Measurements from ENCODE around the gene SAMD14.

SAMD14 gene

DNA sequence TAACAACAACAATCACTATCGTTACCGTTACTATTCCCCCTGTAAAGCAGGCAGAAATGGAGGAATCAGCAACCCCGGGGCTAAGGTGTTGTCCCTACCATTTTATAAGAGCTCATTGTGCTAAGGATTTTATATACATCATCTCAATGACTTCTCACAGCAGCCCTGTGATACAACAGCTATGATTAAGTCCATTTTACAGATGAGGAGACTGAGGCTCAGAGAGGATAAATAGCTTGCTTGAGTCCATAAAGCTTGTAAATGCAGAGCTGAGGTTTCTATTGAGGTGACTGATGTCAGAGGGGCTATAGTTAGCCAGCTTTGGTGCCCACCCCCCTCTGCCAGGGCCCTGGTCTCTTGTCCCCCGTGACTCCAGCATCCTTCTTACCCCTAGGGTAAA lies 51.5 kb downstream of the SAMD14 start:
- DNase-seq (ENCODE audit: low read depth) = no peak
- TF ChIP-seq, protein P1, sequence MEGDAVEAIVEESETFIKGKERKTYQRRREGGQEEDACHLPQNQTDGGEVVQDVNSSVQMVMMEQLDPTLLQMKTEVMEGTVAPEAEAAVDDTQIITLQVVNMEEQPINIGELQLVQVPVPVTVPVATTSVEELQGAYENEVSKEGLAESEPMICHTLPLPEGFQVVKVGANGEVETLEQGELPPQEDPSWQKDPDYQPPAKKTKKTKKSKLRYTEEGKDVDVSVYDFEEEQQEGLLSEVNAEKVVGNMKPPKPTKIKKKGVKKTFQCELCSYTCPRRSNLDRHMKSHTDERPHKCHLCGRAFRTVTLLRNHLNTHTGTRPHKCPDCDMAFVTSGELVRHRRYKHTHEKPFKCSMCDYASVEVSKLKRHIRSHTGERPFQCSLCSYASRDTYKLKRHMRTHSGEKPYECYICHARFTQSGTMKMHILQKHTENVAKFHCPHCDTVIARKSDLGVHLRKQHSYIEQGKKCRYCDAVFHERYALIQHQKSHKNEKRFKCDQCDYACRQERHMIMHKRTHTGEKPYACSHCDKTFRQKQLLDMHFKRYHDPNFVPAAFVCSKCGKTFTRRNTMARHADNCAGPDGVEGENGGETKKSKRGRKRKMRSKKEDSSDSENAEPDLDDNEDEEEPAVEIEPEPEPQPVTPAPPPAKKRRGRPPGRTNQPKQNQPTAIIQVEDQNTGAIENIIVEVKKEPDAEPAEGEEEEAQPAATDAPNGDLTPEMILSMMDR (conservative IDR thresholded peaks at IDR 0.05; ENCODE audit: control insufficient read depth, insufficient read depth, low read depth, low read length) = no peak
- no peak overlapping the region for H3K4me3 ChIP-seq (ENCODE audit: control insufficient read depth, low read depth, low read length)

DNA sequence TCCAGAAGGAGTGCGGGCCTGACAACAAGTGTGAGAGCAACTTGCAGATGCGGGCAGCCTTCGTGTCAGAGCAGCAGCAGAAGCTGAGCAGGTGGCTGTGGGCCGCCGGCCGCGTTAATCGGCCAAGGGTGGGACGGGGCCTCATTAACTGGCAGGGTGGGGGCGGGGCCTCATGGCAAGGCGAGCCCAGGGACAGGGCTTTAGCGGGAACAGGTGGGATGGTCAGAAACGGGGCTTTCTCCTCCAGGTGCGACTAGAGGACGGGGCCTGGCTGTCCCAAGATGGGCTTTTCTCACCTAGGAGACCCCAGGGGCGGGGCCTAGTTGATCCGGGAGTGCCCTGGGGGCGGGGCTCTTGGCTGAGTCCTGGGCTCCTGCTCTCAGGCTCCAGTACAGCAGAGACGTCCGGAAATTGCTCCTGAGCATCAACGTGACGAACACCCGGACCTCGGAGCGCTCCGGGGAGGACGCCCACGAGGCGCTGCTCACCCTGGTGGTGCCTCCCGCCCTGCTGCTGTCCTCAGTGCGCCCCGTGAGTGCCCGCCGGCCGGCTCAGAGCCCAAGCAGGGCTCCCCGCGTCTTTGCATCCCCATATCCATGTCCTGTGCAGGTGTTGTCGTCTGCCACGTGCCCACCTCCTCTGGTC lies 53.2 kb downstream of the SAMD14 start:
- DNase-seq (ENCODE audit: low read depth) = no peak
- H3K4me3 ChIP-seq (ENCODE audit: control insufficient read depth, low read depth, low read length) = no peak overlapping the region
- TF ChIP-seq, protein P1 (conservative IDR thresholded peaks at IDR 0.05; ENCODE audit: control insufficient read depth, insufficient read depth, low read depth, low read length) = no peak

DNA sequence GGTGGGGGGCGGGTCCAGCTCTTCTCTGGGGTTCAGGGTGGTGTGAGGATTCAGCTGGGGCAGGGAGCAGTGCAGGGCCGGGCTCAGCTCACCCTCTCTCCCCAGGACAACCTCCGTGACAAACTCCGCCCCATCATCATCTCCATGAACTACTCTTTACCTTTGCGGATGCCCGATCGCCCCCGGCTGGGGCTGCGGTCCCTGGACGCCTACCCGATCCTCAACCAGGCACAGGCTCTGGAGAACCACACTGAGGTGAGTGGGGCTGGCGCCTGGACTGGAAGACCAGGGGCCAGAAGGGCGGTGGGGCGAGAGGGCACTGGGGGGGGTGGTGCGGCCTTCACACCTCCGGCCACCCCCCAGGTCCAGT lies 53.8 kb downstream of the SAMD14 start:
- TF ChIP-seq, protein P1 (conservative IDR thresholded peaks at IDR 0.05; ENCODE audit: control insufficient read depth, insufficient read depth, low read depth, low read length) = no peak
- H3K4me3 ChIP-seq (ENCODE audit: control insufficient read depth, low read depth, low read length) = no peak overlapping the region
- no peak for DNase-seq (ENCODE audit: low read depth)

DNA sequence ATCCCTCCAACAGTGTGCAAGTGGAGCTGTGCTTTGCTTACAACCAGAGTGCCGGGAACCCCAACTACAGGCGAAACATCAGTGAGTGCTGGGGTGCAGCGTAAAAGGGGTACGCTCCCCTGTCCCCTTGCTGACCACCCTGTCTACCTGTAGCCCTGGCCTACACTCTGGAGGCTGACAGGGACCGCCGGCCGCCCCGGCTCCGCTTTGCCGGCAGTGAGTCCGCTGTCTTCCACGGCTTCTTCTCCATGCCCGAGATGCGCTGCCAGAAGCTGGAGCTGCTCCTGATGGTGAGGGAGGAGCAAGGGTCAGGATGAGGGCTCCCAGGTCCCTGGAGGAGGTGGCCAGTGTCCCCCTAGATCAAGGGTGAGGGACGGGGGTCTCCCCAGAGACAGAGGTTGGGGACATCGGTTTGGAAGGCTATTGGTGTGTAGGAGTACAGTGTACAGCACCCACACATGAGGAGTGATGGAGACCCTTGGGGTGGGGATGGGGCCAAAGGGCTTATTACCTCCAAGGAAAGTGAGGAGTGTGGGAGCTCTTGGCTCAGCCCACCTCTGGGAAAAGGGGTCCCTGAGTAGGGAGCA lies 54.4 kb downstream of the SAMD14 start:
- no peak overlapping the region for H3K4me3 ChIP-seq (ENCODE audit: control insufficient read depth, low read depth, low read length)
- no peak for DNase-seq (ENCODE audit: low read depth)
- TF ChIP-seq, protein P1 (conservative IDR thresholded peaks at IDR 0.05; ENCODE audit: control insufficient read depth, insufficient read depth, low read depth, low read length) = no peak

DNA sequence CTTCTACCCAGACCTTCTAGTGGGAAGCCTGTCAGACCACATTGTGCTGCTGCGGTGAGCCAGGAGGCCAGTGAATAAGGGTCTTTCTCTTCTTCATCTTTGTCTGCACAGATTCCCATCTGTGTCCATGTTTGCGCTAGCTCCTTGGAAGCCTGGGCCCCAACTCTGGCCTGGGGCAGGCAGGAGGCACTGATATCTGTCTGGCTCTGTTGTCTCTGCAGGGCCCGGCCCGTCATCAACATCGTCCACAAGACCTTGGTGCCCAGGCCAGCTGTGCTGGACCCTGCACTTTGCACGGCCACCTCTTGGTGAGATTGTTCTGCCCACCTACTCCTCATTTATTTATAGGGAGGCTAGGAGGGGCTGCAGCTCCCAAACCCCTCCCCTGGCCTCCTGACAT lies 55.7 kb downstream of the SAMD14 start:
- DNase-seq (ENCODE audit: low read depth) = no peak
- TF ChIP-seq, protein P1 (conservative IDR thresholded peaks at IDR 0.05; ENCODE audit: control insufficient read depth, insufficient read depth, low read depth, low read length) = no peak
- H3K4me3 ChIP-seq (ENCODE audit: control insufficient read depth, low read depth, low read length) = no peak overlapping the region

DNA sequence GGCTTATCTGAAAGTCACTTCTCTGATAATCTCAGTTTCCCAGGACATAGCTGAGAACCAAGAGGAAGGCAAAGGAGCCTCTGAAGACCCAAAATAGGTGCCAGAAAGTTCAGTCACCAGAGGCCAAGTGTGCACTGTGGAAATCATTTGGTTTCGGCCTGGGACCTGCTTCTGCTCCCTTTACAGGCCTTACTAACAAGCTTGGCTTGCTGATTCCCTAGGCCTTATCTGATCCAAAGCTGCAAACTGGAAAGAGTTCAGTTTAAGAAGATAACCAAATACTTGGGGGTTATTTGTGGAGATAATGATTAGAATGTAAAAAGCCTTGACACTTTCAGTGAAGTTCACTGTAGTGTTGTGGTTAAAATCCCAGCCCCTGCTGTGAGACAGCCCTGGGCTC lies 57.0 kb downstream of the SAMD14 start:
- DNase-seq (ENCODE audit: low read depth) = no peak
- no peak overlapping the region for H3K4me3 ChIP-seq (ENCODE audit: control insufficient read depth, low read depth, low read length)
- TF ChIP-seq, protein P1 (conservative IDR thresholded peaks at IDR 0.05; ENCODE audit: control insufficient read depth, insufficient read depth, low read depth, low read length) = no peak

Measured in fibroblast of mammary gland (primary cell).